Measurements from ENCODE around the gene CD82.

Gene CD82

GRCh38 chr11:44596525-44597276 is 31.2 kb downstream of the CD82 start:
- TF ChIP-seq, protein P1, sequence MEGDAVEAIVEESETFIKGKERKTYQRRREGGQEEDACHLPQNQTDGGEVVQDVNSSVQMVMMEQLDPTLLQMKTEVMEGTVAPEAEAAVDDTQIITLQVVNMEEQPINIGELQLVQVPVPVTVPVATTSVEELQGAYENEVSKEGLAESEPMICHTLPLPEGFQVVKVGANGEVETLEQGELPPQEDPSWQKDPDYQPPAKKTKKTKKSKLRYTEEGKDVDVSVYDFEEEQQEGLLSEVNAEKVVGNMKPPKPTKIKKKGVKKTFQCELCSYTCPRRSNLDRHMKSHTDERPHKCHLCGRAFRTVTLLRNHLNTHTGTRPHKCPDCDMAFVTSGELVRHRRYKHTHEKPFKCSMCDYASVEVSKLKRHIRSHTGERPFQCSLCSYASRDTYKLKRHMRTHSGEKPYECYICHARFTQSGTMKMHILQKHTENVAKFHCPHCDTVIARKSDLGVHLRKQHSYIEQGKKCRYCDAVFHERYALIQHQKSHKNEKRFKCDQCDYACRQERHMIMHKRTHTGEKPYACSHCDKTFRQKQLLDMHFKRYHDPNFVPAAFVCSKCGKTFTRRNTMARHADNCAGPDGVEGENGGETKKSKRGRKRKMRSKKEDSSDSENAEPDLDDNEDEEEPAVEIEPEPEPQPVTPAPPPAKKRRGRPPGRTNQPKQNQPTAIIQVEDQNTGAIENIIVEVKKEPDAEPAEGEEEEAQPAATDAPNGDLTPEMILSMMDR (IDR thresholded peaks at IDR 0.05), result no peak
- peak overlapping the region; percentile 53 for H3K27ac ChIP-seq
- H3K27me3 ChIP-seq, result no peaks in the 10 kb centered on the region
- peaks cover 59% of the 10 kb centered on the region for H3K36me3 ChIP-seq
- no peak overlapping the region for H3K4me3 ChIP-seq (ENCODE audit: low read depth in 1 of 2, low read length in 1 of 2)
- no peaks in the 10 kb centered on the region for H3K9me3 ChIP-seq
- H3K4me1 ChIP-seq (ENCODE audit: control insufficient read depth in 1 of 2, insufficient read depth in 1 of 2, low read depth in 1 of 2, low read length in 1 of 2), result peaks cover 28 to 31% of the 10 kb centered on the region in 2 experiments

DNA sequence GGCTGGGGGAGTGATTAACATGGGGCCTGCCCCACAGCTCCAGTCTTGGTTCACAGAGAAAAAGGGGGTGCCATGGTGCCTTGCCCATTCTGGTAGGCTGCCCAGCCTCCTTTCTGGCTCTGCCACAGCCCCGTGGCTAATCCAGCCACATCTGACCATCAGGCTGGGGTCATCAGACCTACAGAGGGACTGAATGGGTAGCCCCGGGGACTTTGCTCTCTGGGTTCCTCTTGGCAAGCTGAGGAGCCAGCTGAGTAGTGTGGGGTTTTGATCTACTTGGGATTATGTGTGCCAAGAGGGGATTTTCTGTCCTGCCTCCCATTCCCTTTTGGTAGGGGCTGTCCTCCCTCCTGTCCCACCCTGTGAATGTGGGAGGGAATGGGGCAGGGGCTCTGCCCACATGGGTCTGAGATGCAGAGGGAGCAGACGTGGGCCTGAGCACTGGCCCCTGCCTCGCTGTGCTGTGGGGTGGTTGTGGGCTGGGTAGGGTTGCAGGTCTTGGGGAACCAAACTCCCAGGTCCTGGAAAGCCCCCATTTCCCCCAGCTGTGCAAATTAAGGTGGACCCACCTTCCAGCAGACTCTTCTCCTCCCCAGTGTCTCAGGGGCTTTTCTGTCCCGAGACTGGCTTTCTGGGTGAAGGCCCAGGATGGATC is 32.0 kb downstream of the CD82 start:
- no peak overlapping the region for H3K4me3 ChIP-seq (ENCODE audit: low read depth in 1 of 2, low read length in 1 of 2)
- H3K27me3 ChIP-seq, result no peaks in the 10 kb centered on the region
- no peaks in the 10 kb centered on the region for H3K9me3 ChIP-seq
- H3K4me1 ChIP-seq (ENCODE audit: control insufficient read depth in 1 of 2, insufficient read depth in 1 of 2, low read depth in 1 of 2, low read length in 1 of 2), result peaks cover 20 to 24% of the 10 kb centered on the region in 2 experiments
- peaks cover 67% of the 10 kb centered on the region for H3K36me3 ChIP-seq
- TF ChIP-seq, protein P1 (IDR thresholded peaks at IDR 0.05), result no peak
- peak overlapping the region; percentile 53 for H3K27ac ChIP-seq

DNA sequence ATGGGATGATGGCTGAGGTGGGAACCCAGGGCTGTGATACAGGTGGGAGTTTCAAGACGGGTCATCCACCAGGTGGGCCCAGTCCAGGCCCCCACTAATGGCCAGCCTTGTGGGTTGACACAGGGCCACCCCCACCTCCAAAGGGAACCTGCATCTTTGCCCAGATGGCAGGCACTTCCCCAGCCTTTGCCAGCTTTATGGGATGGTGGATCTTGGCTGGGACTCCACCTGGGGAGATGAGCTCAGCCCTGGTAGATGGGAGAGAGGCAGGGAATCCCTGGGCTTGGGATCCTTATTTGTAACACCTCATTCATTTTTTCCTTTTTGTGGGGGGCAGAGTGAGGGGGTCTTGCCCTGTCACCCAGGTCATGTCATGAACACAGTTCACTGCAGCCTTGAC is 33.4 kb downstream of the CD82 start:
- TF ChIP-seq, protein P1 (IDR thresholded peaks at IDR 0.05), result no peak
- Histone ChIP-seq H3K36me3 (peaks cover 79% of the 10 kb centered on the region), H3K4me1 (ENCODE audit: control insufficient read depth in 1 of 2, insufficient read depth in 1 of 2, low read depth in 1 of 2, low read length in 1 of 2) (peaks cover 10% of the 10 kb centered on the region in 2 experiments), H3K27ac (no peak overlapping the region), H3K27me3 (no peaks in the 10 kb centered on the region), H3K4me3 (ENCODE audit: low read depth in 1 of 2, low read length in 1 of 2) (no peak overlapping the region), H3K9me3 (no peaks in the 10 kb centered on the region)

DNA sequence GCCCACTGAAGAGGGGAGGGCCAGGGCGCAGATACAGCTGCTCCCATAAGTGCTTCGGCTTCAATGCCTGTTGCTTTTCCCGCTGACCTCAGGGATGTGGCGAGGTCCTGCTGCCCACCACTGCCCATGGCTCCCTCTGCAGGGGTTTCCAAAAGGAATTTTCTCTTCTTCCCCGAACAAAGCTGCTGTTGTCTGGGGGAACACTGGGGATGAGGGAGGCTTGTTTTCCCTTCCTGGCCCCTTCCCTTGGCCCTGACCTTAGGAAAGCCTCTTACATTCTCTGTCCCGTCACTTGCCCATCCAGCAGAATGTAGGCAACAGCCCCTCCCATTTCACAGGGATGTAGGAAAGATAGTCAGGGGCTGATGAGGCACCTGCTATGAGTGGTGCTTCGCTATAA is 34.8 kb downstream of the CD82 start:
- H3K9me3 ChIP-seq, result no peaks in the 10 kb centered on the region
- no peak overlapping the region for H3K4me3 ChIP-seq (ENCODE audit: low read depth in 1 of 2, low read length in 1 of 2)
- TF ChIP-seq, protein P1 (IDR thresholded peaks at IDR 0.05), result no peak
- peaks cover 8 to 10% of the 10 kb centered on the region in 2 experiments for H3K4me1 ChIP-seq (ENCODE audit: control insufficient read depth in 1 of 2, insufficient read depth in 1 of 2, low read depth in 1 of 2, low read length in 1 of 2)
- peaks cover 83% of the 10 kb centered on the region for H3K36me3 ChIP-seq
- H3K27me3 ChIP-seq, result no peaks in the 10 kb centered on the region
- no peak overlapping the region for H3K27ac ChIP-seq

GRCh38 chr11:44600839-44601383 is 35.4 kb downstream of the CD82 start:
- H3K4me1 ChIP-seq (ENCODE audit: control insufficient read depth in 1 of 2, insufficient read depth in 1 of 2, low read depth in 1 of 2, low read length in 1 of 2), result peaks cover 8 to 10% of the 10 kb centered on the region in 2 experiments
- no peaks in the 10 kb centered on the region for H3K9me3 ChIP-seq
- no peak overlapping the region for H3K4me3 ChIP-seq (ENCODE audit: low read depth in 1 of 2, low read length in 1 of 2)
- TF ChIP-seq, protein P1 (IDR thresholded peaks at IDR 0.05), result no peak
- H3K27ac ChIP-seq, result no peak overlapping the region
- no peaks in the 10 kb centered on the region for H3K27me3 ChIP-seq
- peaks cover 86% of the 10 kb centered on the region for H3K36me3 ChIP-seq
